ENCODE data around the gene ATAD3A.

GRCh38 chr1:1562556-1563195, 50.7 kb downstream of the ATAD3A start:
- TF ChIP-seq ZBTB7A (tag by site-specific recombination; IDR thresholded peaks at IDR 0.05; ENCODE audit: low read depth) (no peak), ZNF837 (tag by site-specific recombination; IDR thresholded peaks at IDR 0.05) (no peak), BCL6B (tag by site-specific recombination; IDR thresholded peaks at IDR 0.05) (no peak), ZBTB20 (tag by site-specific recombination; IDR thresholded peaks at IDR 0.05) (no peak), TCF7L2 (IDR thresholded peaks at IDR 0.05; ENCODE audit: borderline replicate concordance, low read depth, low read length) (no peak), ZNF423 (tag by site-specific recombination; IDR thresholded peaks at IDR 0.05) (no peak), ZNF274 (IDR thresholded peaks at IDR 0.05; ENCODE audit: low read length) (no peak), ZNF274 (tag by site-specific recombination; IDR thresholded peaks at IDR 0.05; ENCODE audit: borderline replicate concordance) (no peak), ZBTB11 (tag by site-specific recombination; conservative IDR thresholded peaks at IDR 0.05; ENCODE audit: low read depth) (no peak), ZNF558 (tag by site-specific recombination; IDR thresholded peaks at IDR 0.05) (no peak), ZNF549 (tag by site-specific recombination; IDR thresholded peaks at IDR 0.05) (no peak), YY1 (tag by site-specific recombination; IDR thresholded peaks at IDR 0.05) (no peak), ZFP37 (tag by site-specific recombination; IDR thresholded peaks at IDR 0.05) (no peak)
- TF ChIP-seq, protein P1, sequence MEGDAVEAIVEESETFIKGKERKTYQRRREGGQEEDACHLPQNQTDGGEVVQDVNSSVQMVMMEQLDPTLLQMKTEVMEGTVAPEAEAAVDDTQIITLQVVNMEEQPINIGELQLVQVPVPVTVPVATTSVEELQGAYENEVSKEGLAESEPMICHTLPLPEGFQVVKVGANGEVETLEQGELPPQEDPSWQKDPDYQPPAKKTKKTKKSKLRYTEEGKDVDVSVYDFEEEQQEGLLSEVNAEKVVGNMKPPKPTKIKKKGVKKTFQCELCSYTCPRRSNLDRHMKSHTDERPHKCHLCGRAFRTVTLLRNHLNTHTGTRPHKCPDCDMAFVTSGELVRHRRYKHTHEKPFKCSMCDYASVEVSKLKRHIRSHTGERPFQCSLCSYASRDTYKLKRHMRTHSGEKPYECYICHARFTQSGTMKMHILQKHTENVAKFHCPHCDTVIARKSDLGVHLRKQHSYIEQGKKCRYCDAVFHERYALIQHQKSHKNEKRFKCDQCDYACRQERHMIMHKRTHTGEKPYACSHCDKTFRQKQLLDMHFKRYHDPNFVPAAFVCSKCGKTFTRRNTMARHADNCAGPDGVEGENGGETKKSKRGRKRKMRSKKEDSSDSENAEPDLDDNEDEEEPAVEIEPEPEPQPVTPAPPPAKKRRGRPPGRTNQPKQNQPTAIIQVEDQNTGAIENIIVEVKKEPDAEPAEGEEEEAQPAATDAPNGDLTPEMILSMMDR (tag by site-specific recombination; IDR thresholded peaks at IDR 0.05): no peak
